ENCODE data around the gene MYH9.
A peak's percentile ranks its signal among the peaks of the same experiment; 100 is the strongest.

Gene MYH9

DNA sequence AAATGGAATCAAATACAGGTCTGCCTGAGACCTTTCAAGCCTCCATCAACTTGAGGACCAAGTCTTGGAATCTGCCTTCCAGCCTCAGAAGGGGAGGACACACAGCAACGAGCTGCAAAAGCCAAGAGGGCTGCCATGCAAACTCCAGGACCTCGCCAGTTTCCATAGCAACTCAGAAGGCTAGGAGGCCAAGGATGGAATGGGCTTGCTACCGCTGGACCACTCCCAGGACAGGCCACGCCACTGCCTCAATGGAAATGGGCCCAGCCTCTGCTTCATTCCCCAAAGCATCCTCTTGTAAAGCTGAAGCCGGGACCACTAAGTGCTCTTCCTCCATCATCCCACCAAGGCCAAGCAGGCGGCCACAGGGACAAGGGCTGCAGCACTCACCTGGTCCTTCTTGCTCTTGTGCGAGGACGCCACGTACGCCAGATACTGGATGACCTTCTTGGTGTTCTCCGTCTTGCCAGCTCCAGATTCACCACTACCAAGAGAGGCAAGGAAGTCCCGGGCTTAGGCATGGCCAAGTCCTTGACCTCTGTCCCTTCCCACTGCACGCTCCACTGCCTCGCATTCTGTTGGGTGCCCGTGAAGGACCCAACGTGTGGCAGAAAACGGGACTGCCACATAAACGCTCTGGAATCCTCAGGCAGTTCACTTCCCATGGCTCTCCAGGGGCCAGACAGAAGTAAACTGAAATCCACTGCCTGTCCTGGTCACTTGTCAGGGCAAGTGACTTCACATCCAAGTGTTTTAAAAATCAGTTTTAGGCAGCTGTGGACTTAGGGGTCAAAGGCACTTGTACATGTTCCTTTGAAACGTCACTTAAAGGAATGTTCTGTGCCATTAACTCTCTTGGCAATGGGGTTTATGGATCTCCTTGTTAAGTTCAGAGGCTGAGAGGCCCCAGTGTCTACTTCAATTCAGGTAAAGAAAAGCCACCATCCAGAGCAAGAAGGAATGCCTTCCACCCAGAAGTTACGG is 61.3 kb downstream of the MYH9 start:
- H3K9me3 ChIP-seq (ENCODE audit: control insufficient read depth in 2 of 2, low read length in 2 of 2) = no peaks in the 10 kb centered on the region
- H3K27ac ChIP-seq (ENCODE audit: low read length) = peak overlapping the region; percentile 99
- H3K36me3 ChIP-seq (ENCODE audit: control insufficient read depth in 2 of 2, insufficient read depth in 2 of 2, low read length in 2 of 2) = peaks cover 47 to 54% of the 10 kb centered on the region in 2 donors
- no peak overlapping the region for H3K4me3 ChIP-seq (ENCODE audit: low read length in 2 of 2)
- H3K27me3 ChIP-seq (ENCODE audit: control insufficient read depth in 1 of 2, insufficient read depth in 2 of 2, low read length in 2 of 2) = no peaks in the 10 kb centered on the region
- H3K9ac ChIP-seq (ENCODE audit: low read length in 2 of 2) = peak overlapping the region; percentile 79 to 86
- peaks cover 99% of the 10 kb centered on the region for H3K4me1 ChIP-seq (ENCODE audit: control insufficient read depth, insufficient read depth, low read length)

DNA sequence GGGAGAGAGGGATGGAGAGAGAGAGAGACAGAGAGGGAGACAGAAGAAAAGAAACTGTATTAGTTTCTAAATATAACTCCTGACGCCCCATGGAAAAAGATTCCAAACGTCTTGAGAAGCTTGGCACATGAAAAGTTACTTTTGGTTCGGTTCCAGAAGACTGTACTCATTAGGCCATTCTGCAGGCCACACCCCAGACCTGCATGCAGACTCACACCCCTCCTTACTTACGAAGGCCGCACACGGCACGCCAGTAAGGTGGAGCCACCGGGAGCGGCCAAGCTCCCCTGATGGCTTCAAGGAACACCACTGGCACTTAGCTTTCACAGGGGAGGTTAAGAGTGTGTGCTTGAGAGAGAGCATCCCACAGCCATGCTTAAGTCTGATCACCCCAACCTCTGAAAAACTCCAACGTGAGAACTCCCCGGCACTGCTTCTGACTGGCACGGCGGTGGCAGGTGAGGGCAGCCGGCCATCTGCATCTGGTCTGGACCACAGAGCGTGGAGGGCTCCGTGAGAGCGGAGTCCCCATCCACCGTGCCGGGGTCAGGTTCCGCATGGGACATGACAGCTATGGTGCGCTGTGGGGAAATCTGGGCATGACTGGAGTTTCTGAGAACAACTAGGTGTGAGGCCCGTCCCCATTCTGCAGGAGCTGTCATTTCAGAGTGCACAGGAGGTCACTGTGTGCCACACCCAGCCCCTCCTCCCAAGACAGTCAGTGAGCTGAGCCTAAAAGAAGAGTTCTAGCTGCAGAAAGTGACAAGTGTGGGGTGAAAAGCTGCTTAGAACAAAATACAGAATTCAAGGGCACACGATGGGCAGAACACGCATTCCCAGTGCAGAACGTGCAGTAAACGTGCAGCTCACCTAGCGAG is 62.4 kb downstream of the MYH9 start:
- peaks cover 97% of the 10 kb centered on the region for H3K4me1 ChIP-seq (ENCODE audit: control insufficient read depth, insufficient read depth, low read length)
- peak overlapping the region; percentile 99 for H3K27ac ChIP-seq (ENCODE audit: low read length)
- peaks cover 51 to 60% of the 10 kb centered on the region in 2 donors for H3K36me3 ChIP-seq (ENCODE audit: control insufficient read depth in 2 of 2, insufficient read depth in 2 of 2, low read length in 2 of 2)
- H3K4me3 ChIP-seq (ENCODE audit: low read length in 2 of 2) = peak overlapping the region in 1 of 2 donors; percentile 57
- H3K27me3 ChIP-seq (ENCODE audit: control insufficient read depth in 1 of 2, insufficient read depth in 2 of 2, low read length in 2 of 2) = no peaks in the 10 kb centered on the region
- no peaks in the 10 kb centered on the region for H3K9me3 ChIP-seq (ENCODE audit: control insufficient read depth in 2 of 2, low read length in 2 of 2)
- H3K9ac ChIP-seq (ENCODE audit: low read length in 2 of 2) = peak overlapping the region; percentile 79 to 80

DNA sequence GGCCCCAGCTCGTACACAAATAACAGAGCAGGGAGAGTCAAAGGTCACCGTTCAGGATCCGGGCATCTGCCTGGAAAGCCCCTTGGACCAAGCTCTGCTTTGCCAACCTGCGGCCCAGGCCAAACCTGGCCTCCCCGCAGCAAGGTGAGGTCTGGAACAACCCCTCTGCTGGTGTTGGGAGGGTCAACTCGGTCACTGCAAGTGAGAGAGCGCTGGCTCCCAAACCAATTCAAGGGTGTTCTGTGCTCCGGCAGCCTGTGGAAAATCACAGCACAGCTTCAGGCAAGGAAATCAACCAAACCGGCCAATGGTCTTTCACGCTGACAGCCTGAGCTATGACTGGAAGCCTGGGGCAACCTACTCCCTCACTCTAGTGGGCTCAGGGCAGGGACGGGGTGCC is 63.4 kb downstream of the MYH9 start:
- Histone ChIP-seq H3K9me3 (ENCODE audit: control insufficient read depth in 2 of 2, low read length in 2 of 2) (no peaks in the 10 kb centered on the region), H3K4me1 (ENCODE audit: control insufficient read depth, insufficient read depth, low read length) (peaks cover 97% of the 10 kb centered on the region), H3K36me3 (ENCODE audit: control insufficient read depth in 2 of 2, insufficient read depth in 2 of 2, low read length in 2 of 2) (peaks cover 60 to 63% of the 10 kb centered on the region in 2 donors), H3K4me3 (ENCODE audit: low read length in 2 of 2) (peak overlapping the region; percentile 31 to 57), H3K27me3 (ENCODE audit: control insufficient read depth in 1 of 2, insufficient read depth in 2 of 2, low read length in 2 of 2) (no peaks in the 10 kb centered on the region), H3K9ac (ENCODE audit: low read length in 2 of 2) (peak overlapping the region; percentile 79 to 80), H3K27ac (ENCODE audit: low read length) (peak overlapping the region; percentile 99)

DNA sequence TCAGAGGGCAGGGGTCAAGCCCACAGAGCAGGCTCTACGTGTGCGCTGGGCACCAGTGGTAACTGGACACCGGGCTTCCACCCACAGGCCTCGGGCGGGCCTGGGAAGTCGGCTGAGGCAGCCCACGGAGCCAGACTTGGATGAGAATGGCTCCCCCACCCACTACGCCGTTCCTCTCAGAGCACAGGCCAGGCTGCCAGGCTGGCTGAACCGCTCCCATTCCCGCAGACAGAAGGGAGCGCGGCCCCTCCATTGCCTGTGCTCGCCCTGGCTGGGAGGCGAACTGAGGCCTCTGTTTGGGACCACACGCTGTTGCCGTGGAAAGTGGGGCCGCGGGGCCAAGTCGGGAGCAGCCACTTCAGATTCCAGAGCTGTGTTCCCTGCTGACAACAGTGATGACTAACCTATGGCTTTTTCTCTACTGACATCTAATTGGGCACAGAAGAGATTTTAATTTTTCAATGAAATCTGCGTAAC is 63.9 kb downstream of the MYH9 start:
- peaks cover 65 to 68% of the 10 kb centered on the region in 2 donors for H3K36me3 ChIP-seq (ENCODE audit: control insufficient read depth in 2 of 2, insufficient read depth in 2 of 2, low read length in 2 of 2)
- H3K9ac ChIP-seq (ENCODE audit: low read length in 2 of 2) = peak overlapping the region; percentile 79 to 80
- no peaks in the 10 kb centered on the region for H3K27me3 ChIP-seq (ENCODE audit: control insufficient read depth in 1 of 2, insufficient read depth in 2 of 2, low read length in 2 of 2)
- H3K4me3 ChIP-seq (ENCODE audit: low read length in 2 of 2) = peak overlapping the region in 1 of 2 donors; percentile 57
- H3K9me3 ChIP-seq (ENCODE audit: control insufficient read depth in 2 of 2, low read length in 2 of 2) = no peaks in the 10 kb centered on the region
- peak overlapping the region; percentile 99 for H3K27ac ChIP-seq (ENCODE audit: low read length)
- peaks cover 97% of the 10 kb centered on the region for H3K4me1 ChIP-seq (ENCODE audit: control insufficient read depth, insufficient read depth, low read length)

DNA sequence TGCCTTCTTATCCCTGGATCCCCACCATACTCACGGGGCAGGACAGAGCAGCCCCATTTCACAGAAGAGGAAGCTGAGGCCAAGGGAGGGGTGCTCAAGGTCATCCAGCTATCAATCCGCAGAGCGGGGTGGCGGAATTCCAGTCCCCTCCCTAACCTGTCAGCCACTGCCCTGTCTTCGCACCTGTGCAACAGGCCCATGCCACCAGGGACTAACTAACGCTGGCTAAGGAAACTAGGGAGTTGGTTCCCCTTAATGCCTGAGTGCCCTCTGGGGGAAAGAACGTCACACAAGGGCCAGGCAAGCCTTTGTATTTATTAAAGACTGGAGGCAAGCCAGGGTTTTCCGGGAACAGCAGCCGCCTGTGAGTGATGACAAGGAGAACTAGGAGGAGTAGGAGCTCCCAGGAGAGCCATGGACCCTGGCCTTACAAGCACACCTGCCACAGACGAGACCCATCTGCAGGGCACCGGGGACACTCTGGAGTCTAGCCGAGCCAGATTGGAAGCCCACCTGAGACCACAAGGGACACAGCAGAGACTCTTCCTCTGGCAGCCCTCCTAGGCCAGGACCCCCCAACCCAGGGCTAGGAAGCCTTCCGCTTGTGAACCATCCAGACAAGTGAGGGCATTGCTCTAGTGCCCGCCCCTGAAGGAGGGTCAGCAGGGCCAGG is 64.4 kb downstream of the MYH9 start:
- Histone ChIP-seq H3K27ac (ENCODE audit: low read length) (peak overlapping the region; percentile 99), H3K36me3 (ENCODE audit: control insufficient read depth in 2 of 2, insufficient read depth in 2 of 2, low read length in 2 of 2) (peaks cover 68 to 71% of the 10 kb centered on the region in 2 donors), H3K27me3 (ENCODE audit: control insufficient read depth in 1 of 2, insufficient read depth in 2 of 2, low read length in 2 of 2) (no peaks in the 10 kb centered on the region), H3K4me3 (ENCODE audit: low read length in 2 of 2) (peak overlapping the region in 1 of 2 donors; percentile 57), H3K4me1 (ENCODE audit: control insufficient read depth, insufficient read depth, low read length) (peaks cover 94% of the 10 kb centered on the region), H3K9ac (ENCODE audit: low read length in 2 of 2) (peak overlapping the region; percentile 79 to 80), H3K9me3 (ENCODE audit: control insufficient read depth in 2 of 2, low read length in 2 of 2) (no peaks in the 10 kb centered on the region)

DNA sequence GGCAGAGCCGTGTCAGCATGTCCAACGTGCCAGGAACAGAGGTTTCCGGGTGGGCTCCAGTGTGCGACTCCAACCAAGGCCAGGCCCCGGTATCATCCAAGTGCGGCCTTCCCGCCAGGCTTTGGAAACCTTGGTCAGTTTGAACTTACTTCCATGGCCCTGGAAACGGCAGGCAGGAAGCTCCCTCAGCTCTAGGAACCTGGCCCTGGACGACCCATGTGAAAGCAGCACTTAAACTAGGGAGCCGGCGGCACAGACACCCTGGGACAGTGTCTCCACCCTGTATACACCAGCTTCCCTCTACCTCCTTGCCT is 65.2 kb downstream of the MYH9 start:
- H3K27me3 ChIP-seq (ENCODE audit: control insufficient read depth in 1 of 2, insufficient read depth in 2 of 2, low read length in 2 of 2) = no peaks in the 10 kb centered on the region
- H3K9ac ChIP-seq (ENCODE audit: low read length in 2 of 2) = peak overlapping the region; percentile 58 to 61

DNA sequence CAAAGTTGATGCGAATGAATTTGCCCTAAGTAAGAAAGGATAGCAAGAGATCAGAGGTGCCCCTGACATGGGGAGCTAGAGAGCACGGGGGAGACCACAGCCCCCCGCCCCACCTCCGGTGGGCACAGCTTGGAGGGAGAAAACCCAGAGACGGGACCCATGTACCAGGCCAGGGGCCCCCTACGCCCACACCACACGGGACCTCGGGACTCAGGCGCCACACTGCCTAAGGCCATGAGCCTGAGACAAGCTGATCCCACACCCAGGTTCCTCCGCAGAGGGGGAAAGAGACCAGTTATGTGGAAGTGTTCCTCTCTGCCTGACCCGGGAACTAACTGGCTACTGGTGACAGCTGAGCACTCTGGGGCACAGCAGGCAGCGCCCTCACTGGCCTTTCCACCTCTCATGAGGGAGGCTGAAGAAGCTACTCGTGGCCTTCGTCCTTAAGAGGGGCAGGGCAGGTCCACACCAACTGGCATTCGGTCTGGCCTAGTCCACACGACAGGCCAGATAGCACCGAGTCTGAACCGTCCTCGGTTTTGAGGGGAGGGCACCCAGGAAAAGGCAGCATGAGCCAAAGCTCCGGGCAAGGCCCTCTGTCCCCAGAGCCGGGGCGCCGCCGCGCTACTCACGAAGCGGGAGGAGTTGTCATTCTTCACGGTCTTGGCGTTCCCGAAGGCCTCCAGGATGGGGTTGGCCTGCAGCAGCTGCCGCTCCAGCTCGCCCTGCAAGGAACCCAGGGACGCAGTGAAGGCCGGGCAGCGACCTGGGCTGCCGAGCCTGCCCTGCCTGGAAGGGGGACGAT is 65.8 kb downstream of the MYH9 start:
- Histone ChIP-seq H3K27ac (ENCODE audit: low read length) (peak overlapping the region; percentile 99), H3K9me3 (ENCODE audit: control insufficient read depth in 2 of 2, low read length in 2 of 2) (no peaks in the 10 kb centered on the region), H3K4me3 (ENCODE audit: low read length in 2 of 2) (no peak overlapping the region), H3K27me3 (ENCODE audit: control insufficient read depth in 1 of 2, insufficient read depth in 2 of 2, low read length in 2 of 2) (no peaks in the 10 kb centered on the region), H3K36me3 (ENCODE audit: control insufficient read depth in 2 of 2, insufficient read depth in 2 of 2, low read length in 2 of 2) (peaks cover 70 to 80% of the 10 kb centered on the region in 2 donors), H3K4me1 (ENCODE audit: control insufficient read depth, insufficient read depth, low read length) (peaks cover 88% of the 10 kb centered on the region), H3K9ac (ENCODE audit: low read length in 2 of 2) (peak overlapping the region; percentile 58 to 61)

More for the DNA sequence above, 65.2 kb downstream of the MYH9 start:
- peaks cover 72 to 79% of the 10 kb centered on the region in 2 donors for H3K36me3 ChIP-seq (ENCODE audit: control insufficient read depth in 2 of 2, insufficient read depth in 2 of 2, low read length in 2 of 2)
- H3K4me1 ChIP-seq (ENCODE audit: control insufficient read depth, insufficient read depth, low read length) = peaks cover 92% of the 10 kb centered on the region
- no peaks in the 10 kb centered on the region for H3K9me3 ChIP-seq (ENCODE audit: control insufficient read depth in 2 of 2, low read length in 2 of 2)
- H3K4me3 ChIP-seq (ENCODE audit: low read length in 2 of 2) = no peak overlapping the region
- peak overlapping the region; percentile 99 for H3K27ac ChIP-seq (ENCODE audit: low read length)

DNA sequence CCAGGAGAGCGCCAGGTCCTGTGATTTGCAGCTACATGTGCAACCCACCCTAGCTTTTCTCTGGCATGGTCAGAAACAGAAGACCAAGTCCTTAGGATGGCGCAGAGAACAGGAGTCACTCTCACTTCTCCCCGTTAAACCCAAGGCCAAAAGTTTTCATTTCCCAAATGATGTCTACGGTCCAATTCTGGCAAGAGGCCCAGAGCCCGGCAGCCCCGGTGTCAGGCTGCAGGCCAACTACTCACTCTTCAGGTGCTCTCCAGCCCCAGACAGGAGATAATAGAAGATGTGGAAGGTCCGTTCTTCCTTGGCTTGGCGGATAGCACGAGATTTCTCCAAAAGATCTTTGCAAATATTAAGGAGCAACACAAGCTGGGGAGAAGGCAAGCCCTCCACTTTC is 67.2 kb downstream of the MYH9 start:
- Histone ChIP-seq H3K36me3 (ENCODE audit: control insufficient read depth in 2 of 2, insufficient read depth in 2 of 2, low read length in 2 of 2) (peaks cover 68 to 75% of the 10 kb centered on the region in 2 donors), H3K27me3 (ENCODE audit: control insufficient read depth in 1 of 2, insufficient read depth in 2 of 2, low read length in 2 of 2) (no peaks in the 10 kb centered on the region), H3K27ac (ENCODE audit: low read length) (peak overlapping the region; percentile 99), H3K4me3 (ENCODE audit: low read length in 2 of 2) (no peak overlapping the region), H3K9ac (ENCODE audit: low read length in 2 of 2) (no peak overlapping the region), H3K9me3 (ENCODE audit: control insufficient read depth in 2 of 2, low read length in 2 of 2) (no peaks in the 10 kb centered on the region), H3K4me1 (ENCODE audit: control insufficient read depth, insufficient read depth, low read length) (peaks cover 76% of the 10 kb centered on the region)

DNA sequence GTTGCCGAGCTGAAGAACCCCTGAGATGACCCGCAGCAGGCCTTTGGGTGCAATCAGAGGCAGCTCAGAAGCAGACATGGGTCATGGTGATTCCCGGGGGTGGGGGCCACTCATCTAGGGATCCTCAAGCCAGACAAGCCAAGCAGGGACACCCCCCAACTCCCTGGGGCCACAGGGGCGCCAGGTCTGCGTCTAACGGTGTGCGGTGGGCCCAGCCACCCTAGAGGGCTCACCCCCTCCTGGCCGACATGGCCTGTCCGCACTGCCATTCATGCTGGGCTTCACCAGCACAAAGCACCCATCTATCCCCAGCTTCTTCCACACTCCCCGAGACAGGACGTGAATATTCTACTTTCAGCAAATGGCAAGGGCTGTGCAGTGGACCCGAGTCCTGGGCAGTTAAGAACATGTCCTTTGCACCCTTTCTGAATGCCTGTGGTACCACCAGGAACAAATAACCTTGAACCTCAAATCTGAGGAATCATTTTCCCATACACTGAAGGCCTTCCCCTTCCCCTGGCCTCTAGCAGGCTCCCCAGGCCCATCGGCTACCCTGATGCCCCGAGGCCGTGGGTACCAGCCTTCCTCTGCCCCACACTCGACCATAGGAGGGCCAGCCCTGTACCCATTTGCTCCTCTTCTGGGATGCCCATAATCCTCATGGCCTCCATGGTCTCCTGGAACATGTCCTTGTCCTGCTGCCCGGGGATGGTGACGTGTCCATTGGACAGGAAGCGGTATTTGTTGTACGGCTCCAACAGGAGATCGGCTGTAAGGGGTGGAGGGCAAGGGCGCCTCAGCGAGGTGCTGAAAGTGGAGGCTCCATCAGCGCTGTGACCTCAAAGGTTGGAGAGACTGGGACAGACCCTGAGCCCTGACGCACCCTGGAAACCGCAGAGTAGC is 67.9 kb downstream of the MYH9 start:
- H3K4me1 ChIP-seq (ENCODE audit: control insufficient read depth, insufficient read depth, low read length) = peaks cover 69% of the 10 kb centered on the region
- H3K4me3 ChIP-seq (ENCODE audit: low read length in 2 of 2) = no peak overlapping the region
- no peaks in the 10 kb centered on the region for H3K27me3 ChIP-seq (ENCODE audit: control insufficient read depth in 1 of 2, insufficient read depth in 2 of 2, low read length in 2 of 2)
- H3K9me3 ChIP-seq (ENCODE audit: control insufficient read depth in 2 of 2, low read length in 2 of 2) = no peaks in the 10 kb centered on the region
- H3K9ac ChIP-seq (ENCODE audit: low read length in 2 of 2) = peak overlapping the region in 1 of 2 donors; percentile 26
- H3K36me3 ChIP-seq (ENCODE audit: control insufficient read depth in 2 of 2, insufficient read depth in 2 of 2, low read length in 2 of 2) = peaks cover 73 to 77% of the 10 kb centered on the region in 2 donors
- peak overlapping the region; percentile 99 for H3K27ac ChIP-seq (ENCODE audit: low read length)
